GM08714 (cell line): ENCODE data around the gene NSD2.
"Not testable (repeated sequence)": the region's sequence is repeated elsewhere in the genome, so short reads cannot be mapped to it uniquely, and the experiment has no call there.

Source experiments
- H3K4me3 ChIP-seq: fragments of 200-500 bp; sonication (Bioruptor generic); 2 replicates; pipeline ENCODE4 v1.5.1; 2014; ENCODE audit warnings: mild to moderate bottlenecking, low read length, inconsistent platforms
- ZNF274 ChIP-seq: IDR thresholded peaks from 2 replicates; pipeline ENCODE4 v1.6.1; 2012; ENCODE audit warnings: mild to moderate bottlenecking, low read depth, low read length

The NSD2 gene

DNA sequence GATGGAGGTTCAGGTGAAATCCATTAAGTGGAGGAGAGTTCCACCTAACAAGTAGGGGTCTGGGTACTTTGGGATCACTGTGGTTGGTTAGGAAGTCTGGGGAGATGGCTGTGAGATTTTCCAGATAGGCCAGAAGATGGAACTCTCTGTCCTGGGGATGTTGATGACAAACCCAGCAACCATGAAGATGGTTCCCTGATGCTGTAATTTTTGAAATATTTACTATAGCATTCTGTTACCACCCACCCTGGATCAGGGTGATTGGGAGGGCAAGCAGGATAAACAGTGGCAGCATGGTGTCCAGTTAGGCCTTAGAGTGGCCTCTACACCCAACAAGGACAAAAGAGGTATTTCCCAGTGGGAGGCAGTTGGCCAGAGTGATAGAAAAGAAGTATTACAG is 153.5 kb downstream of the NSD2 start:
- H3K4me3 ChIP-seq = no peak overlapping the region
- TF ChIP-seq ZNF274 = no peak

DNA sequence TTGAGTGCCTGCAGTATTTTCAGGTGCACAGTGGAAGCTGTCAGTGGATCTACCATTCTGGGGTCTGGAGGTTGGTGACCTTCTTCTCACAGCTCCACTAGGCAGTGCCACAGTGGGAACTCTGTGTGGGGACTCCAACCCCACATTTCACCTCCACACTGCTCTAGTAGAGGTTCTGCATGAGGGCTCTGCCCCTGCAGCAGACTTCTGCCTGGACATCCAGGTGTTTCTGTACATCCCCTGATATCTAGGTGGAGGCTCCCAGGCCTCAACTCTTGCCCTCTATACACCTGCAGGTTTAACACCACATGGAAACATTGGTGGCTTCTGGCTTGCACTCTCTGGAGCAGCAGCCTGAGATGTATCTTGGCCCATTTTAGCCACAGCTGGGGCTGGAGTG is 154.6 kb downstream of the NSD2 start:
- H3K4me3 ChIP-seq = no peak overlapping the region
- no peak for TF ChIP-seq ZNF274

DNA sequence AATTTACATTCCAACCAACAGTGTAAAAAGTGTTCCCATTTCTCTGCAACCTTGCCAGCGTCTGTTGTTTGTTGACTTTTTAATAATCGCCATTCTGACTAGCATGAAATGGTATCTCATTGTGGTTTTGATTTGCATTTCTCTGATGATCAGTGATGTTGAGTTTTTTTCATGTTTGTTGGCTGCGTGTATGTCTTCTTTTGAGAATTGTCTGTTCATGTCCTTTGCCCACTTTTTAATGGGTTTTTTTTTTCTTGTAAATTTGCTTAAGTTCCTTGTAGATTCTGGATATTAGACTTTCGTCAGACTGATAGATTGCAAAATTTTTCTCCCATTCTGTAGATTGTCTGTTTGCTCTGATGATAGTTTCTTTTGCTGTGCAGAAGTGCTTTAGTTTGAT is 155.9 kb downstream of the NSD2 start:
- not testable (repeated sequence) for H3K4me3 ChIP-seq

DNA sequence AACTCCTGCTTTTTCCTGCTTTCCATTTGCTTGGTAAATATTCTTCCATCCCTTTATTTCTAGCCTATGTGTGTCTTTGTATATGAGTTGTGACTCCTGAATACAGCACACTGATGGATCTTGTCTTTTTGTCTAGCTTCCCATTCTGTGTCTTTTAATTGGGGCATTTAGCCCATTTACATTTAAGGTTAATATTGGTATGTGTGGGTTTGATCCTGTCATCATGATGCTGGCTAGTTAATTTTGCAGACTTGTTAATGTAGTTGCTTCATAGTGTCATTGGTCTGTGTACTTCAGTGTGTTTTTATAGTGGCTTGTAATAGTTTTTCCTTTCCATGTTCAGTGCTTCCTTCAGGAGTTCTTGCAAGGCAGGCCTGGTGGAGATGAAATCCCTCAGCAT is 160.0 kb downstream of the NSD2 start:
- H3K4me3 ChIP-seq = not testable (repeated sequence)
